ENCODE results near the gene CAMK4. TPM values are rescaled to one million over a fixed set of nuclear protein-coding genes. Genes with fewer than 3 reads are reported as not detected.

The CAMK4 gene
- total and polyA plus RNA-seq, 2 donors (not counting 1 experiment from before 2014, with no cell fraction given): 0.83 to 5.9 TPM

DNA sequence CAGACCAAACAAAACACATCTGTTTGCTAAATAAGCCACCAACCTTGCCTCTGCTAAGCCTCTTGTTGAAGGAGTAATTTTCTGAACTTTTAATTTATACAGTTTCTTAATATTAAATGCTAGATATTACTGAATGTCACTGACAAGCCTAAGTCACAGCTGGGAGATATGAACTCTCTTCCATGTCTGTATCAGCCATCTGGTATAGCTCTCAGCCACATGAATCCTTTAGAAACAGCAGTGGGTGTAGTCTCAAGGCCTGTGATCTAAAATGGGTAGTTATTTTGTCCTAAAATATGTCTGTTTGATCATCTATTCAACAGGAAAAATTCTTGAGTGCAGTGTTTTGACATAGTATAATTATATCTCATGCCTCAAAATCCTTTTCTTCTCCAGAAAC lies 97.2 kb downstream of the CAMK4 start:
- no peaks in the 10 kb centered on the region for H3K9me3 ChIP-seq (ENCODE audit: control insufficient read depth, insufficient read depth, low read depth, low read length)
- TF ChIP-seq, protein P1, sequence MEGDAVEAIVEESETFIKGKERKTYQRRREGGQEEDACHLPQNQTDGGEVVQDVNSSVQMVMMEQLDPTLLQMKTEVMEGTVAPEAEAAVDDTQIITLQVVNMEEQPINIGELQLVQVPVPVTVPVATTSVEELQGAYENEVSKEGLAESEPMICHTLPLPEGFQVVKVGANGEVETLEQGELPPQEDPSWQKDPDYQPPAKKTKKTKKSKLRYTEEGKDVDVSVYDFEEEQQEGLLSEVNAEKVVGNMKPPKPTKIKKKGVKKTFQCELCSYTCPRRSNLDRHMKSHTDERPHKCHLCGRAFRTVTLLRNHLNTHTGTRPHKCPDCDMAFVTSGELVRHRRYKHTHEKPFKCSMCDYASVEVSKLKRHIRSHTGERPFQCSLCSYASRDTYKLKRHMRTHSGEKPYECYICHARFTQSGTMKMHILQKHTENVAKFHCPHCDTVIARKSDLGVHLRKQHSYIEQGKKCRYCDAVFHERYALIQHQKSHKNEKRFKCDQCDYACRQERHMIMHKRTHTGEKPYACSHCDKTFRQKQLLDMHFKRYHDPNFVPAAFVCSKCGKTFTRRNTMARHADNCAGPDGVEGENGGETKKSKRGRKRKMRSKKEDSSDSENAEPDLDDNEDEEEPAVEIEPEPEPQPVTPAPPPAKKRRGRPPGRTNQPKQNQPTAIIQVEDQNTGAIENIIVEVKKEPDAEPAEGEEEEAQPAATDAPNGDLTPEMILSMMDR (conservative IDR thresholded peaks at IDR 0.05 in 1 of 2, IDR thresholded peaks at IDR 0.05 in 1 of 2; ENCODE audit: low read depth in 1 of 2, low read length in 2 of 2): no peak
- no peak for TF ChIP-seq EZH2 (IDR thresholded peaks at IDR 0.05; ENCODE audit: low read length, missing control alignments)

DNA sequence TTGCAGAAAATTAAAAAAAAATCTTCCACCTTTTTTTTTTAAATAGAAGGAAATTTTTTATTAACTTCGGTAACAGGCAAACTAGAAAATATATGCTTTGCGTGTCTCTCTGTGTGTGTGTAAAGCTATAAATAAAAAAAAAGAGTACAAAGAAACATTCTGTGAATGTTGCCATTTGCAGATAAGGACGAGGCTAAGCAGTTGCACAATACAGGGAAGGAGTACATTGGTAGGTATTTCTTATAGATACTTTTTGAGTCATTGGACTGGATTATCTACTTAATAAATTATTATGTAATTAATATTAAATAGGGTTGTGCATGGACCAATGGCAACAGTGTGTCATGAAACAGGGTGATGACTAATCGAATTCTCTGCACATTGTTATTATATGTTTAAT lies 102.4 kb downstream of the CAMK4 start:
- Histone ChIP-seq H3K36me3 (ENCODE audit: control insufficient read depth, insufficient read depth, low read length) (no peaks in the 10 kb centered on the region), H3K4me1 (ENCODE audit: control insufficient read depth, extremely low read depth, insufficient read depth, low read length) (no peaks in the 10 kb centered on the region), H3K9me3 (ENCODE audit: control insufficient read depth, insufficient read depth, low read depth, low read length) (no peaks in the 10 kb centered on the region), H3K79me2 (ENCODE audit: control insufficient read depth, insufficient read depth, low read length) (no peaks in the 10 kb centered on the region), H3K27me3 (ENCODE audit: control insufficient read depth, insufficient read depth, low read length) (no peaks in the 10 kb centered on the region), H2AFZ (ENCODE audit: low read length) (no peak overlapping the region), H3K27ac (ENCODE audit: insufficient read depth, low read length) (no peak overlapping the region), H3K9ac (ENCODE audit: insufficient read depth, low read length) (no peak overlapping the region), H3K4me3 (replicated peaks in 1 of 4; ENCODE audit: control extremely low read depth in 1 of 4, insufficient read depth in 1 of 4, low read depth in 3 of 4, low read length in 4 of 4) (no peak overlapping the region), H4K20me1 (ENCODE audit: control insufficient read depth, extremely low read depth, insufficient read depth, low read length) (no peaks in the 10 kb centered on the region), H3K4me2 (ENCODE audit: extremely low read depth, insufficient read depth, low read length) (no peak overlapping the region)
- no peak for DNase-seq (ENCODE audit: low read depth in 2 of 2)
- TF ChIP-seq, protein P1 (conservative IDR thresholded peaks at IDR 0.05 in 1 of 2, IDR thresholded peaks at IDR 0.05 in 1 of 2; ENCODE audit: low read depth in 1 of 2, low read length in 2 of 2): no peak
- TF ChIP-seq EZH2 (IDR thresholded peaks at IDR 0.05; ENCODE audit: low read length, missing control alignments): no peak

More for the DNA sequence above, 97.2 kb downstream of the CAMK4 start:
- no peak for DNase-seq (ENCODE audit: low read depth in 2 of 2)
- H3K4me3 ChIP-seq (replicated peaks in 1 of 4; ENCODE audit: control extremely low read depth in 1 of 4, insufficient read depth in 1 of 4, low read depth in 3 of 4, low read length in 4 of 4): no peak overlapping the region
- no peak overlapping the region for H2AFZ ChIP-seq (ENCODE audit: low read length)
- H4K20me1 ChIP-seq (ENCODE audit: control insufficient read depth, extremely low read depth, insufficient read depth, low read length): no peaks in the 10 kb centered on the region
- no peak overlapping the region for H3K9ac ChIP-seq (ENCODE audit: insufficient read depth, low read length)
- H3K36me3 ChIP-seq (ENCODE audit: control insufficient read depth, insufficient read depth, low read length): no peaks in the 10 kb centered on the region
- H3K4me2 ChIP-seq (ENCODE audit: extremely low read depth, insufficient read depth, low read length): no peak overlapping the region
- no peaks in the 10 kb centered on the region for H3K4me1 ChIP-seq (ENCODE audit: control insufficient read depth, extremely low read depth, insufficient read depth, low read length)
- H3K27ac ChIP-seq (ENCODE audit: insufficient read depth, low read length): no peak overlapping the region
- no peaks in the 10 kb centered on the region for H3K27me3 ChIP-seq (ENCODE audit: control insufficient read depth, insufficient read depth, low read length)
- H3K79me2 ChIP-seq (ENCODE audit: control insufficient read depth, insufficient read depth, low read length): no peaks in the 10 kb centered on the region

DNA sequence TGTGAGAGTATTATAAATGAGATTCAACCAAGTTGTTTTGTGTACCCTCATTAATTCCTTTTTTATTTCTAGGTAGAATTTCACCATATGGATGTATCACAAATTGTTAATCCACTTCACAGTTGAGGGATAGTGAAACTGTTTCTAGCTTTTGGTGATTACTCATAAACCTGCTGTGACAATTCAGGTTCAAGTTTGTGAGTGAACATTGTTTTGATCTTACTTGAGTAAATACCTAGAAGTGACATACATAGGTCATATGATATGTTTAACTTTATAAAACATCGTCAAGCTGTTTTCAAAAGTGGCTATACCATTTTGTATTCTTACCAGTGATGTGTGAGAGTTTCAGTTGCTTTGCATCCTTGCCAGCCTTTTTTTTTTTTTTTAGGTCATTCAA lies 112.9 kb downstream of the CAMK4 start:
- Histone ChIP-seq H3K27me3 (ENCODE audit: control insufficient read depth, insufficient read depth, low read length) (no peaks in the 10 kb centered on the region), H3K4me2 (ENCODE audit: extremely low read depth, insufficient read depth, low read length) (no peak overlapping the region), H3K79me2 (ENCODE audit: control insufficient read depth, insufficient read depth, low read length) (no peaks in the 10 kb centered on the region), H3K4me1 (ENCODE audit: control insufficient read depth, extremely low read depth, insufficient read depth, low read length) (no peaks in the 10 kb centered on the region), H2AFZ (ENCODE audit: low read length) (no peak overlapping the region), H3K4me3 (replicated peaks in 1 of 4; ENCODE audit: control extremely low read depth in 1 of 4, insufficient read depth in 1 of 4, low read depth in 3 of 4, low read length in 4 of 4) (no peak overlapping the region), H3K36me3 (ENCODE audit: control insufficient read depth, insufficient read depth, low read length) (no peaks in the 10 kb centered on the region), H3K9me3 (ENCODE audit: control insufficient read depth, insufficient read depth, low read depth, low read length) (no peaks in the 10 kb centered on the region), H4K20me1 (ENCODE audit: control insufficient read depth, extremely low read depth, insufficient read depth, low read length) (no peaks in the 10 kb centered on the region), H3K27ac (ENCODE audit: insufficient read depth, low read length) (no peak overlapping the region), H3K9ac (ENCODE audit: insufficient read depth, low read length) (no peak overlapping the region)
- TF ChIP-seq, protein P1 (conservative IDR thresholded peaks at IDR 0.05 in 1 of 2, IDR thresholded peaks at IDR 0.05 in 1 of 2; ENCODE audit: low read depth in 1 of 2, low read length in 2 of 2): no peak
- no peak for TF ChIP-seq EZH2 (IDR thresholded peaks at IDR 0.05; ENCODE audit: low read length, missing control alignments)
- DNase-seq (ENCODE audit: low read depth in 2 of 2): no peak

Measured in fibroblast of lung (primary cell).